GM10266 (cell line): ENCODE measurements around the gene IGSF9.
A peak's percentile ranks its signal among the peaks of the same experiment; 100 is the strongest.

Experiments used
- DNase-seq: peaks from one replicate; pipeline ENCODE4 v3.0.0; 2012; ENCODE audit errors: extremely low spot score
- TF ChIP-seq, protein P1 (sequence below): IDR thresholded peaks from 2 replicates; pipeline ENCODE4 v1.5.1; 2012; ENCODE audit warnings: mild to moderate bottlenecking, low read depth; ENCODE audit not compliant: control insufficient read depth, insufficient read depth; ENCODE audit errors: missing control alignments

The IGSF9 gene

DNA sequence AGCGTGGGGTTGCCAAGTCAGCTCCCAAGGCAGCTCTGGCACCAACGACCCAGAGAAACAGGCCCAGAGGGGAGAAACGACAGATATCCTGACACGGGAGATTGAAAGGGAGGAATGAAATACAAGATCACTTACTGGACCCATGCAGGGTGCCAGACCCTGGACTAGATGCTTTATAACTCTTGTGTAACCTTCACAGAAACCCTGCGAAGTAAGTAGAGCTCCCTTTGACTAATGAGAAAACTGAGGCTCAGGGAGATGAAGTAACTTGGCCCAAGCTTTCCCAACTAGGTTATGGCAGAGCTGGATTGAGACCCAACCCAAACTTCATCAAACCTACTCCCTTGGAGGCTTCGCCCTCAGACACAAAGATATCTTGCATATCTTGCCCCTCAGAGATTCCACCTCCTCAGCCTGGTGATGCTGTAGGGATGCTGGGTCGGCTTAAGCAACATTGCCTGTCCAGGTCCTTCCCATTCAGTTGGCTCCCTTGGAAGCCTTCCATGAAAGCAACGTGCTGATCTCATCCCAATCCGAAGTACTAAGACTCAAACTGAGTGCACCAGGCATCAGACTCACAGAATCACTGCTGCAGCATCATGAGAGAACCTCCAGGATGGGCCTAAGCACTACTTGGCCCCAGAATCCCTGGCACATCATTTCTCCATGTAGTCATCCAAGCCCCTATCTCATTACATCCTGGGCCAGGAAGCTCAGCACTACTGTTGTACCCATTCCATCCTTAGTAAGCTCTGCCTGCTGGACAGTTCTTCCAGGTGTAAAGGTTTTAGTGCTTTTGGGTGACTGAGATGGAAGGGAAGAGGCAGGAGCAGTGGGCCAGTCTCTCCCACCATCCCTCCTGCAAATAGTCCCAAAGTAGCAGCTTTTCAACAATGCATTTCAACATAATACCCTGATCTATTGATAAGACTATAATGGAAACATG is 1.1 kb upstream of the IGSF9 start:
- DNase-seq = no peak
- TF ChIP-seq, protein P1, sequence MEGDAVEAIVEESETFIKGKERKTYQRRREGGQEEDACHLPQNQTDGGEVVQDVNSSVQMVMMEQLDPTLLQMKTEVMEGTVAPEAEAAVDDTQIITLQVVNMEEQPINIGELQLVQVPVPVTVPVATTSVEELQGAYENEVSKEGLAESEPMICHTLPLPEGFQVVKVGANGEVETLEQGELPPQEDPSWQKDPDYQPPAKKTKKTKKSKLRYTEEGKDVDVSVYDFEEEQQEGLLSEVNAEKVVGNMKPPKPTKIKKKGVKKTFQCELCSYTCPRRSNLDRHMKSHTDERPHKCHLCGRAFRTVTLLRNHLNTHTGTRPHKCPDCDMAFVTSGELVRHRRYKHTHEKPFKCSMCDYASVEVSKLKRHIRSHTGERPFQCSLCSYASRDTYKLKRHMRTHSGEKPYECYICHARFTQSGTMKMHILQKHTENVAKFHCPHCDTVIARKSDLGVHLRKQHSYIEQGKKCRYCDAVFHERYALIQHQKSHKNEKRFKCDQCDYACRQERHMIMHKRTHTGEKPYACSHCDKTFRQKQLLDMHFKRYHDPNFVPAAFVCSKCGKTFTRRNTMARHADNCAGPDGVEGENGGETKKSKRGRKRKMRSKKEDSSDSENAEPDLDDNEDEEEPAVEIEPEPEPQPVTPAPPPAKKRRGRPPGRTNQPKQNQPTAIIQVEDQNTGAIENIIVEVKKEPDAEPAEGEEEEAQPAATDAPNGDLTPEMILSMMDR = no peak

DNA sequence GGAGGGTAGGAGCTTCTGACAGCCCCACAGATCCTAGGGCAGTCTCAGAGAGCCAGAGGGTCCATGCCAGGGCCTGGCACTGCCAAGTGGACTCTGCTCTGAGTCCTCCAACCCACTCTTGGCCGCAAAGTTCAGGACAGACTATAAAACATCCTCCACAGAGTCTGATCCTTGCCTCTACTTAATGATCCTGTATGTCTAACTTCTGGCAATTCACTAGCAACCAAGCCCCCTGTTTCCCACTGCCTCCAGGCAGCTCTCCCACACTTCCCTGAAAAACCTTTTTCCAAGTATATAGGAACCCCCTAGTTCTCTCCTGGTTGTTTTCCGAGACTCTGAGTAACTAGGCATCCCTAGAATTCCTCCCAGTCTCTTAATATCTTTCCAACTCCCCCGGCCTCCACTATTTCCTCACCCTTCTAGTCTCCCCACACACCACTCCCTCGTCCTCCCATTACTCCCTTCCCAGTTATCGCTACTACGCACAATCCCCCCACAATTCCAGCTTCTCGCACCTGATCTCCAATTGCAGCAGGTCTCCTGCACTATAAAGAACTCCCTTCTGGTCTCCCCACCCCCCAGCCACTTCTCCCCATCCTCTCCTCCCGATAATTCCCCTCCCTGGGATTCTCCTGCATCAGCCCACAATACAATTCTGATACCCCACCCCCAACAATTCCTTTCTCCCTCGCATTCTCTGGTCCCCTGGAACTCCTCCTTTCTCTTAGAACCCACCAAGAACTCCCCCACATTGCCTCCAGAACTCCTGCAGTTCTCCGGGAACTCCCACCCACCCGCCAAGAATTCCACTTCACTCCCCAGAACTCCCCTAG is 574 bp downstream of the IGSF9 start:
- TF ChIP-seq, protein P1 = no peak
- no peak for DNase-seq

DNA sequence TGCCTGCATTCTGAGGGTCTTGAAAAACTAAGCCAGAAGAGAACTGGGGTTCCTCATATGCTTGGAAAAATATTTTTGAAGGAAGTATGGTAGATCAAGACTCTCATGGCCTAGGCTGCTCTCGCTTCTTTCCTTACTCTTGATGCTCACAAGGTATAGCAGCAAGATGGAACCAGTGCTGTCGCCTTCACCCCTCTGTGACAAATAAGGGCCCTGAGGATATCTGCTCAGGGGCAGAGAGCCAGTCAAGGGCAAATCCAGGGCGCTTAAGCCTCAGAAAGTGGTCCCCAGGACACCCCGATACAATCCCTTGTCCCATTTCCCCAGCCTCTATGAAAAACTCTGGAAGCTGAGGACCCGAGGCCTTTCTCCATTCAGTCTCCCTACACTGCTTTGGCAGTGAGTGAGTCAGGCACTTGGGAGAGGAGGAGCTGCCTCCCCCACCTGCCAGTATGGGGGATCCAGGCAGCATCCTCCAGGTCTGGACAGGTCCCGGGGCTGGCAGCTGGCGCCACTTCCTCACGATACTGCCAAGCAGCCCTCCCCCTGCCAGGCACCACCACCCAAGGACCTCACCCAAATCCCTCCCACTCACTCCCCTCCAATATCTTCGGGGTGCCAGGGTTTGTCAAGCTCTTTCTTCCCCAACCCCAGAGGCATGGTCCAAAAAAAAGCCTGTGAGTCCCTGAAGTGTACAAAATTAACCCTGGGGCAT is 1.3 kb downstream of the IGSF9 start:
- TF ChIP-seq, protein P1 = no peak
- DNase-seq = peak; percentile 21

DNA sequence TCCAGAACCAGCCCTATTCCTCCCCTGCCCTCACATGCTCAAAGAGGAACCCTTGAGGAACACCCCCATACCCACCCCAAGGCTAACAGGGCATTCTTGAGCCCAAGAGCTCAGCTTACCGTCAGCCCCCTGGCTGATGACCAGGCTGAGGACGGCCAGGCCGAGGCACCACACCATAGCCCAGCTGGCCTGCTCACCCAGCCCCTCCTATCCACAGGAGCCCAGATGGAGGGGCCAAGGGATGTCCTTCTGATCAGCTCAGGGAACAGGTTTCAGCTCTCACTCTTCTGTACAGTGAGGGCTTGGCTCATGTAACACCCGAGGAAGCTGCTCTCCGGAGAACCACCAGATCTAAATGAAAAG is 2.2 kb downstream of the IGSF9 start:
- TF ChIP-seq, protein P1 = no peak
- no peak for DNase-seq

DNA sequence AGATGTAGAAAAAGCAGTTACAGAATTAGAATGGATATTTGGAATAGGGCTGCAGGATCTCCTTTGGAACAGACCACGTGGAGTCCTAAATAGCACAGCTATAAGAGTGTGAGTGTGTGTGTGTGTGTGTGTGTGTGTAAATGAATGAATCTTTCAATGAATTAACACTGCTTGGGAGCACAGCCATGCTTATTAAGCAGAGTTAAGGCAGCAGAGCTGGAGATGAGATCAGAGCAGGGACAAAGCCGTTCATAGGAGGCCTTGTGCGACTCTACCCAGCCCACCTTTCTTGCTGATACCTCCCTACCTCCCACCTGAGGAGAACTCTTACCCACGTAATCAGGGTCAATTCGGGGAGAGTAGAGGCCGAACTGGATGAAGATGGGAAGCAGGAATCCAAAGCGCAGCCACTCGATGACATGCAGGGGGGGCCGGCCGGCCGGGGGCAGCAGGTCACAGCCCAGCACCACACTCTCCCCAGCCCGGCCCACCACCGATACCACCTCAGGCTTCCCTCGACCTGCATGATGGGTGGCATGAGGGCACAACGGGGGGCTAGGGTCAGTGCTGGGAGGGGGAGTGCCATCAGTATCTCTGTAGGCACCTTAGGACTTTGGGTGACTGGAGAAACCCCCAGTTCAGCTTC is 2.7 kb downstream of the IGSF9 start:
- DNase-seq = no peak

More for the DNA sequence above, 2.7 kb downstream of the IGSF9 start:
- TF ChIP-seq, protein P1 = no peak
